K562 (cell line): Measurements from ENCODE around the gene TIAM1. TPM values are rescaled to one million over a fixed set of nuclear protein-coding genes. Genes with fewer than 3 reads are reported as not detected.

ENCODE experiments used
- ATAC-seq: fragments of 200-7000 bp; cut with Tn5 transposase; 3 replicates; pipeline ENCODE4 v1.9.1; 2020; ENCODE audit warnings: moderate library complexity
- BruUV-seq: library from RNA; stranded (reverse); fragments of 400-500 nt; replicated peaks from 2 replicates; lab custom pipeline; 2021; lab: Mats Ljungman, UMichigan
- CTCF ChIA-PET: fragments of 300-600 bp; formaldehyde crosslinking; extraction: SDS; loops from one replicate; lab custom pipeline; 2021; ENCODE audit warnings: low intra/inter-chr PET ratio; lab: Yijun Ruan, JAX
- POLR2A ChIA-PET: fragments of 300-600, 350-650 bp; sonication (Branson Sonifier 250); formaldehyde crosslinking; extraction: SDS; loops from one replicate; lab custom pipeline; 2021; ENCODE audit warnings: antibody characterized with exemption, inconsistent platforms; lab: Yijun Ruan, JAX
- DNase-seq, 4 experiments: peaks; one replicate each; pipeline versions ENCODE4 v3.0.0 to v3.0.0-alpha.2; 2011 to 2018; ENCODE audit warnings: low spot score in 3 of 4, mixed read lengths in 3 of 4; ENCODE audit errors: extremely low read depth in 1 of 4
- FAIRE-seq: peaks from 2 replicates; lab custom pipeline; 2011; peaks lifted over from hg19 to GRCh38; lab: Jason Lieb, UNC
- H2AFZ ChIP-seq: 2 replicates; pipeline ENCODE4 v1.6.0; 2011; ENCODE audit warnings: low read depth, low read length, control low read depth, inconsistent platforms
- H3K27ac ChIP-seq: fragments of 200-600 bp; 3 replicates; pipeline ENCODE4 v1.8.0; 2011; ENCODE audit warnings: low read depth, mild to moderate bottlenecking, control low read depth, inconsistent platforms, low read length, moderate library complexity, mixed read lengths; ENCODE audit errors: extremely low read depth
- H3K27me3 ChIP-seq, 2 experiments: fragments of 300-600 bp in 1 of 2; 2 replicates in 1 of 2; 3 replicates in 1 of 2; pipeline versions ENCODE4 v1.6.0 to v1.8.0; 2011; ENCODE audit warnings: inconsistent platforms in 2 of 2, low read length in 2 of 2, mild to moderate bottlenecking in 1 of 2, mixed read lengths in 1 of 2, moderate library complexity in 1 of 2; ENCODE audit not compliant: control insufficient read depth in 2 of 2, insufficient read depth in 2 of 2
- H3K36me3 ChIP-seq: fragments of 300-600 bp; 3 replicates; pipeline ENCODE4 v1.8.0; 2011; ENCODE audit warnings: mild to moderate bottlenecking, low read length, inconsistent platforms; ENCODE audit not compliant: control insufficient read depth, insufficient read depth
- H3K4me1 ChIP-seq, 2 experiments: fragments of 200-600 bp in 1 of 2; replicated peaks in 1 of 2; 2 replicates in 1 of 2; 3 replicates in 1 of 2; pipeline versions ENCODE4 v1.5.1 to v1.8.0; 2011; ENCODE audit warnings: inconsistent platforms in 2 of 2, low read length in 2 of 2, mild to moderate bottlenecking in 1 of 2, mixed read lengths in 1 of 2, moderate library complexity in 1 of 2; ENCODE audit not compliant: control insufficient read depth in 2 of 2, insufficient read depth in 2 of 2
- H3K4me2 ChIP-seq: 2 replicates; pipeline ENCODE4 v1.6.1; 2011; ENCODE audit warnings: low read length, control low read depth, inconsistent platforms, mixed read lengths; ENCODE audit not compliant: insufficient read depth
- H3K4me3 ChIP-seq: fragments of 200-600 bp; sonication (generic), shearing (Covaris generic); 2 replicates; pipeline ENCODE4 v1.5.1; 2016; ENCODE audit warnings: control low read depth, inconsistent platforms
- H3K79me2 ChIP-seq: fragments of 200-600 bp; 3 replicates; pipeline ENCODE4 v1.8.0; 2011; ENCODE audit warnings: low read length, inconsistent platforms; ENCODE audit not compliant: control insufficient read depth, insufficient read depth
- H3K9ac ChIP-seq, 2 experiments: 2 replicates each; pipeline versions ENCODE4 v1.6.0 to v1.6.1; 2011; ENCODE audit warnings: low read depth in 2 of 2, low read length in 2 of 2, control low read depth in 1 of 2, inconsistent platforms in 1 of 2, mild to moderate bottlenecking in 1 of 2, mixed read lengths in 1 of 2; ENCODE audit not compliant: insufficient read depth in 1 of 2
- H3K9me1 ChIP-seq: one replicate; pipeline ENCODE4 v1.6.0; 2011; ENCODE audit warnings: inconsistent platforms, mild to moderate bottlenecking, low read length, moderate library complexity; ENCODE audit not compliant: control insufficient read depth, insufficient read depth
- H3K9me3 ChIP-seq: replicated peaks from 2 replicates; pipeline ENCODE4 v1.5.1; 2011; ENCODE audit warnings: low read depth, low read length, inconsistent platforms; ENCODE audit not compliant: control insufficient read depth, insufficient read depth
- H4K20me1 ChIP-seq: replicated peaks from 2 replicates; pipeline ENCODE4 v1.6.1; 2011; ENCODE audit warnings: low read length, inconsistent platforms, mixed read lengths; ENCODE audit not compliant: control insufficient read depth, insufficient read depth
- CBX2 ChIP-seq: fragments of 200-600 bp; sonication (generic); IDR thresholded peaks from one replicate; pipeline ENCODE4 v1.6.1; 2012; ENCODE audit warnings: mild to moderate bottlenecking, low read length, inconsistent platforms; ENCODE audit not compliant: insufficient read depth, poor library complexity, severe bottlenecking
- CHD1 ChIP-seq: fragments of 200-600 bp; sonication (generic); IDR thresholded peaks from one replicate; pipeline ENCODE4 v1.6.1; 2012; ENCODE audit warnings: mild to moderate bottlenecking, moderate library complexity, low read length, inconsistent platforms
- EHMT2 ChIP-seq: fragments of 450-650 bp; IDR thresholded peaks from 2 replicates; pipeline ENCODE4 v1.6.1; 2018; ENCODE audit warnings: antibody characterized with exemption
- NELFE ChIP-seq: IDR thresholded peaks from 2 replicates; pipeline ENCODE4 v1.6.1; 2011; ENCODE audit warnings: mild to moderate bottlenecking; ENCODE audit not compliant: insufficient read depth, insufficient read length
- SOX6 ChIP-seq: fragments of 450-650 bp; IDR thresholded peaks from 2 replicates; pipeline ENCODE4 v1.6.1; 2014; ENCODE audit warnings: mild to moderate bottlenecking
- WGBS: fragments of 100-300 bp; shearing (Covaris generic); methylation state at CpG from one replicate; pipeline ENCODE4 v1.1.6; 2016; ENCODE audit warnings: low coverage, mixed read lengths; ENCODE audit not compliant: insufficient coverage; ENCODE audit errors: missing lambda C conversion rate; 5-methylcytosine and 5-hydroxymethylcytosine counted together
- in situ Hi-C: fragments of 300-500 bp; cut with MboI; formaldehyde crosslinking; loops from 4 replicates; pipeline ENCODE4 v1.15.0; 2018; ENCODE audit warnings: inconsistent platforms, mixed read lengths
- intact Hi-C: fragments of 100-400 bp; cut with micrococcal nuclease; formaldehyde crosslinking; loops from 2 replicates; pipeline ENCODE4 v1.14.2; 2022
- polyA plus RNA-seq, 8 experiments: library from polyadenylated mRNA; depleted of rRNA in 4 of 8; stranded (reverse) in 5 of 8; unstranded in 3 of 8; fragments of >200 nt; fragmentation: Nextera tagmentation in 2 of 8; fragmentation: Illumina TruSeq in 1 of 8; extraction: Ambion mirVana in 2 of 8; extraction: Trizol in 1 of 8; gene quantifications; 2 replicates each; pipeline versions ENCODE4 v1.2.1 to v1.2.3, GENCODE V29; 2011 to 2014; ENCODE audit warnings: inconsistent platforms in 1 of 8, missing spikeins in 1 of 8
- total RNA-seq, 7 experiments: library from RNA; depleted of rRNA in 6 of 7; stranded (reverse); fragments of >200 nt in 6 of 7; fragmentation: Illumina TruSeq in 2 of 7; extraction: Trizol in 2 of 7; gene quantifications; 2 replicates each; pipeline versions ENCODE4 v1.2.1 to v1.2.3, GENCODE V29; 2011 to 2021; ENCODE audit warnings: low replicate concordance in 1 of 7
- TF ChIP-seq, protein P1 (sequence below): fragments of 450-650 bp; formaldehyde crosslinking; IDR thresholded peaks from 2 replicates; pipeline ENCODE4 v1.4.0; 2020; ENCODE audit warnings: mild to moderate bottlenecking

The TIAM1 gene
- total and polyA plus RNA-seq, 9 of the 15 experiments (the other 6 are each of a cell fraction or from before 2014, with no cell fraction given) = 0.11 TPM; not detected in 8

DNA sequence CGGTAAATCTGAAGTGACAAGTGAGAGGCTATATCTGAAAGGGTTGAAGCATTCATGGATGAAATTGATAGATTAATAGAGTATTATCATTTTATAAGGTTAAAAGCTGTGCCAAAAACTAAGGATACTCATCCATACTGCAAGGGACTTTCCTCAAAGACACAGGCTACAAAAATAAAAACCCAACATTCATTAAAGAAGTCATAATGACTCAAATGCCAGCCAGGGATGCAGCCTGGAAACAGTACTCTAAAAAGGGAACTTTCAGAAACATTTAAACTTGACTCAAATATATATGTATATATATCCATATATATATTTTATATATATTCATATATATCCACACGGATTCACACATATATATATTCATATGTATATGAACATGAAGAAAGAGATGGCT lies 1.1 kb upstream of the TIAM1 start:
- peaks cover 14 to 23% of the 10 kb centered on the region in 2 experiments; a peak in 4 of 5 replicates for H3K27me3 ChIP-seq
- no peak overlapping the region for H3K4me3 ChIP-seq
- no peak overlapping the region for H2AFZ ChIP-seq
- 0 out of 5 replicates have a peak, but pooled peaks cover 0 to 3% of the 10 kb centered on the region in 2 experiments for H3K4me1 ChIP-seq
- no peaks in the 10 kb centered on the region for H3K9me1 ChIP-seq
- no peaks in the 10 kb centered on the region for H3K36me3 ChIP-seq
- no peaks in the 10 kb centered on the region; the same call in 1 of the 2 replicates for H4K20me1 ChIP-seq
- 0% methylated on average over 2 of the region's 2 CpGs for WGBS
- intact Hi-C loops (loop anchor here (10.0 kb wide), 1 partner anchor 240 kb away; no protein-coding TSS in a partner anchor), in situ Hi-C loops (no loop called here)
- no peaks in the 10 kb centered on the region for H3K9me3 ChIP-seq
- no peak overlapping the region for H3K27ac ChIP-seq
- H3K9ac ChIP-seq = no peak overlapping the region
- POLR2A ChIA-PET = no interaction called here
- TF ChIP-seq, protein P1, sequence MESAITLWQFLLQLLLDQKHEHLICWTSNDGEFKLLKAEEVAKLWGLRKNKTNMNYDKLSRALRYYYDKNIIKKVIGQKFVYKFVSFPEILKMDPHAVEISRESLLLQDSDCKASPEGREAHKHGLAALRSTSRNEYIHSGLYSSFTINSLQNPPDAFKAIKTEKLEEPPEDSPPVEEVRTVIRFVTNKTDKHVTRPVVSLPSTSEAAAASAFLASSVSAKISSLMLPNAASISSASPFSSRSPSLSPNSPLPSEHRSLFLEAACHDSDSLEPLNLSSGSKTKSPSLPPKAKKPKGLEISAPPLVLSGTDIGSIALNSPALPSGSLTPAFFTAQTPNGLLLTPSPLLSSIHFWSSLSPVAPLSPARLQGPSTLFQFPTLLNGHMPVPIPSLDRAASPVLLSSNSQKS = no peak
- TF ChIP-seq CBX2 (no peak), SOX6 (no peak), NELFE (no peak), CHD1 (no peak), EHMT2 (no peak)
- H3K4me2 ChIP-seq = no peak overlapping the region
- FAIRE-seq (no peak), ATAC-seq (no peak), DNase-seq (no peak)
- no peaks in the 10 kb centered on the region for H3K79me2 ChIP-seq
- no TSS peak for BruUV-seq
- CTCF ChIA-PET = no interaction called here
